Epithelial cell of proximal tubule (primary cell): ENCODE data around the gene PRXL2B. TPM values are rescaled to one million over a fixed set of nuclear protein-coding genes. Genes with fewer than 3 reads are reported as not detected.
"Not testable (repeated sequence)": the region's sequence is repeated elsewhere in the genome, so short reads cannot be mapped to it uniquely, and the experiment has no call there.

Source experiments
- DNase-seq: peaks from one replicate; pipeline ENCODE4 v3.0.0-alpha.2; 2011; ENCODE audit warnings: low read depth
- H3K4me3 ChIP-seq: 2 replicates; pipeline ENCODE4 v1.5.1; 2011; ENCODE audit warnings: low read depth, mild to moderate bottlenecking, low read length
- CTCF ChIP-seq: conservative IDR thresholded peaks from 2 replicates; pipeline ENCODE4 v1.5.1; 2012; ENCODE audit warnings: low read depth, mild to moderate bottlenecking, low read length
- total RNA-seq: library from RNA; depleted of rRNA; stranded (reverse); fragments of >200 nt; gene quantifications from 2 replicates; pipeline ENCODE4 v1.2.3, GENCODE V29; 2015

The PRXL2B gene
- total RNA-seq, 1 donor from 2014 or later = 72.2 TPM

- DNase-seq = no peak
- H3K4me3 ChIP-seq = peak overlapping the region; percentile 72
- TF ChIP-seq CTCF = peak; percentile 7
Measured at GRCh38 chr1:2546515-2547209, 39.9 kb upstream of the PRXL2B start.

- no peak for TF ChIP-seq CTCF
- H3K4me3 ChIP-seq = peak overlapping the region; percentile 72
- DNase-seq = no peak
Measured at GRCh38 chr1:2547210-2548067, 39.1 kb upstream of the PRXL2B start.

GRCh38 chr1:2548068-2548589 lies 38.4 kb upstream of the PRXL2B start:
- peak; percentile 92 for TF ChIP-seq CTCF
- peak overlapping the region; percentile 37 for H3K4me3 ChIP-seq
- DNase-seq = no peak

- H3K4me3 ChIP-seq = not testable (repeated sequence)
Measured at GRCh38 chr1:2549367-2550029, 37.1 kb upstream of the PRXL2B start.

GRCh38 chr1:2550309-2550861 lies 36.2 kb upstream of the PRXL2B start:
- DNase-seq = not testable (repeated sequence)

More at GRCh38 chr1:2549367-2550029, 37.1 kb upstream of the PRXL2B start:
- DNase-seq = not testable (repeated sequence)

GRCh38 chr1:2551544-2551943 lies 35.0 kb upstream of the PRXL2B start:
- not testable (repeated sequence) for H3K4me3 ChIP-seq, DNase-seq

More at GRCh38 chr1:2550309-2550861, 36.2 kb upstream of the PRXL2B start:
- H3K4me3 ChIP-seq = not testable (repeated sequence)

- no peak overlapping the region for H3K4me3 ChIP-seq
- no peak for DNase-seq
- no peak for TF ChIP-seq CTCF
Measured at GRCh38 chr1:2552189-2552588, 34.4 kb upstream of the PRXL2B start.

- H3K4me3 ChIP-seq, DNase-seq: not testable (repeated sequence)
Measured at GRCh38 chr1:2553076-2553475, 33.5 kb upstream of the PRXL2B start.
